ENCODE measurements around the gene DLGAP3. TPM values are rescaled to one million over a fixed set of nuclear protein-coding genes. Genes with fewer than 3 reads are reported as not detected.

The DLGAP3 gene
- total RNA-seq, 2 donors from 2014 or later, result 0.55 to 0.75 TPM

DNA sequence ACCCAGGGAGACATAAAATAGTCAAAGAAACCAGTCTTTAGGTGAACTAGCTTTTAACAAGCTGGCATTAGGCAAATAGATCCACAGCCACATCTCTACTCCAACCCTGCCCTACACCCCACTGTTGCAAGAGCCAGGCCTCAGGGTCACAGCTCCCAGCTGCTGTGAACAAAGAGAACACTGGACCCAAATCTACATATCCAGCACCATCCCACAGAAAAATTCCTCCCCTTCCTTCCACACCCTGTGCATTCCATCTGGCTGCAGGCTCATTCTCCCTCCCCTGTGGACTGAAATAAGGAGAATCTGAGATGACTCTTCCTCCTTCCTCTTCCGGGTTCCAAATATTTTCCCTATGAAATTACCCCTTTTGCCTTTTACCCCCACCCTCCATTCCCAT, 23.2 kb downstream of the DLGAP3 start:
- no peak for ATAC-seq
- no peaks in the 10 kb centered on the region for H3K9me3 ChIP-seq (ENCODE audit: control insufficient read depth, low read length, poor library complexity, severe bottlenecking)
- H3K4me3 Mint-ChIP-seq, result no peak overlapping the region
- H3K27me3 Mint-ChIP-seq, result peaks cover 33% of the 10 kb centered on the region
- H3K36me3 Mint-ChIP-seq (ENCODE audit: low read depth), result peaks cover 5% of the 10 kb centered on the region
- peaks cover 7% of the 10 kb centered on the region for H3K4me1 Mint-ChIP-seq
- no peak overlapping the region for H3K27ac Mint-ChIP-seq
- DNase-seq, result no peak

- DNase-seq (no peak), ATAC-seq (no peak)
- H3K4me1 Mint-ChIP-seq, result peaks cover 7% of the 10 kb centered on the region
- H3K27me3 Mint-ChIP-seq, result peaks cover 44% of the 10 kb centered on the region
- no peaks in the 10 kb centered on the region for H3K9me3 ChIP-seq (ENCODE audit: control insufficient read depth, low read length, poor library complexity, severe bottlenecking)
- no peak overlapping the region for H3K27ac Mint-ChIP-seq
- H3K36me3 Mint-ChIP-seq (ENCODE audit: low read depth), result peaks cover 10% of the 10 kb centered on the region
- no peak overlapping the region for H3K4me3 Mint-ChIP-seq
Measured at GRCh38 chr1:34905098-34905459, 24.4 kb downstream of the DLGAP3 start.

- peaks cover 7% of the 10 kb centered on the region for H3K4me1 Mint-ChIP-seq
- no peak overlapping the region for H3K4me3 Mint-ChIP-seq
- no peak for ATAC-seq
- DNase-seq, result no peak
- H3K27ac Mint-ChIP-seq, result no peak overlapping the region
- H3K27me3 Mint-ChIP-seq, result peaks cover 47% of the 10 kb centered on the region
- H3K36me3 Mint-ChIP-seq (ENCODE audit: low read depth), result peaks cover 10% of the 10 kb centered on the region
- no peaks in the 10 kb centered on the region for H3K9me3 ChIP-seq (ENCODE audit: control insufficient read depth, low read length, poor library complexity, severe bottlenecking)
Measured at GRCh38 chr1:34904236-34905097, 25.0 kb downstream of the DLGAP3 start.

DNA sequence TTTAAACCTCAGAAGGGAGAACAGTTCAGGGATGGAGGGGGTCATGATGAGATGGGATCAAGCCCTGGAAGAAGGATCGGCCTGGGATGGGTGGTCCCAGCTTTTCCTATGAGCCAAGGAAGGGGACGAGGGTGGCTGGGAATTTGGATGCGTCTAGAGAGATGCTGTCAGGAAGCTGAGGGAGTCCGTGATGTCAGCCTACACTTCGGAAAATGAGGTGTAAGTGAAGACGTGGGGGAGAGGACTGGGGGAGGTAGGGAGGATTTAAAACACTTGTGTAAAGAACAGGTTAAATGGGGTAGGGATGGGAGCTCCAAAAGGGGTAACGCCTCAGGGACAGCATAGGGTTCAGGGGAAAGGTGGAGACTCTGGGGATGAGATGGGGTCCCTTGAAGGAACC, 27.5 kb downstream of the DLGAP3 start:
- peaks cover 10% of the 10 kb centered on the region for H3K36me3 Mint-ChIP-seq (ENCODE audit: low read depth)
- H3K4me3 Mint-ChIP-seq, result no peak overlapping the region
- no peaks in the 10 kb centered on the region for H3K9me3 ChIP-seq (ENCODE audit: control insufficient read depth, low read length, poor library complexity, severe bottlenecking)
- DNase-seq (no peak), ATAC-seq (no peak)
- peaks cover 40% of the 10 kb centered on the region for H3K27me3 Mint-ChIP-seq
- H3K4me1 Mint-ChIP-seq, result peaks cover 19% of the 10 kb centered on the region
- H3K27ac Mint-ChIP-seq, result no peak overlapping the region

DNA sequence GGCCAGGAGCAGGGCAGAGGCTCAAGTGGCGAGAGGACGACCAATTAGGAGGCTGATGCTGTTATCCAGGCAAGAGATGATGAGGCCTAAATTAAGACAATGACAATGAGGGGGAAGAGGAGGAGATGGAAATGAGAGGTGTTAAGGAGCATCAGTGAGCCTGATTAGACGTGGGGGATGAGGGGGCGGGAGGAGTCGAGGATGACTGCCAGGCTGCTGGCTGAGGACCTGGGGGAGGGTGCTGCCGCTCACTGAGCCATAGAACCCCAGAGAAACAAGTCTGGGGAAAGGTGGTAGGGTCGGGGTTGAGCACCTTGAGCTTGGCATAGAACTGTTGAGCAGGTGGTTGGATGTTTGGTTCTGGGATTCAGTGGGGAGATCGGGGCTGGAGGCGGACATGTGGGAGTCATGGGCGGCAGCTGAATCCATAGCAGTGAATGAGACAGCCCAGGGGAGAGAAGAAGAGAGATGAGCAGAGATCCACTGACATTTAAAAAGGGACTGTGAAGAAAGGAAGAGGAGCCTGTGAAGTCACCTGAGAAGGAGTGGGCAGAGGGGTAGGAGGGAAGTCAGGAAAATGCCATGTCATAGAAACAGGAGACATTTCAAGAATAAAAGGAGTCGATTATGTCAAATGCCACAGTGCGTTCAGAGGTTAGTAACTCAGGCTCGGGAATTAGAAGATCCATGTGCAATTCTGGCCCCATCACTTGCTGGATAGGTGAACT, 28.5 kb downstream of the DLGAP3 start:
- DNase-seq (no peak), ATAC-seq (no peak)
- H3K27ac Mint-ChIP-seq, result no peak overlapping the region
- peaks cover 10% of the 10 kb centered on the region for H3K36me3 Mint-ChIP-seq (ENCODE audit: low read depth)
- H3K27me3 Mint-ChIP-seq, result peaks cover 36% of the 10 kb centered on the region
- H3K4me3 Mint-ChIP-seq, result no peak overlapping the region
- peaks cover 19% of the 10 kb centered on the region for H3K4me1 Mint-ChIP-seq
- H3K9me3 ChIP-seq (ENCODE audit: control insufficient read depth, low read length, poor library complexity, severe bottlenecking), result no peaks in the 10 kb centered on the region

DNA sequence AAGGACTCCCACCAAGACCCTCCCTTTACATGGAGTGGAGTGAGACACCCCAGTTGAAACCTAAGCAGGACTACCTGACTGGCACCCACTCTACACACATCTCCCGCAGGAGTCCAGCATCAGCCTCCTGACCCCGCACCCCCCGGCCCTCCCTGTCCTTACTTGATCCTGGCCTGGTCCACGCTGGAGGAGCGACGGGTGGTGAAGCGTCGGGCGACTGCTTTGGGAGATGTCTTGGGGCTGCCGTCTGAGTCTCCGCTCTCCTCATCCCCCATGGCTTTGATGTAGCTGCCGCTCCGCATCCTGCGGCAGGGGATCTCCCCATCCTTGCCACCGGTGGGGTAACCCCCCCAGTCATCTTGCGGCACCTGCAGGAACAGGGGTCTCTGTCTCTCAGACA, 29.5 kb downstream of the DLGAP3 start:
- H3K27me3 Mint-ChIP-seq, result peaks cover 36% of the 10 kb centered on the region
- H3K4me1 Mint-ChIP-seq, result peaks cover 19% of the 10 kb centered on the region
- no peaks in the 10 kb centered on the region for H3K9me3 ChIP-seq (ENCODE audit: control insufficient read depth, low read length, poor library complexity, severe bottlenecking)
- DNase-seq, result no peak
- H3K27ac Mint-ChIP-seq, result no peak overlapping the region
- no peak for ATAC-seq
- peaks cover 10% of the 10 kb centered on the region for H3K36me3 Mint-ChIP-seq (ENCODE audit: low read depth)
- H3K4me3 Mint-ChIP-seq, result no peak overlapping the region

- Mint-ChIP-seq H3K27ac (no peak overlapping the region), H3K4me3 (no peak overlapping the region), H3K4me1 (peaks cover 19% of the 10 kb centered on the region), H3K36me3 (ENCODE audit: low read depth) (peaks cover 10% of the 10 kb centered on the region), H3K27me3 (peaks cover 36% of the 10 kb centered on the region)
- no peak for ATAC-seq
- no peaks in the 10 kb centered on the region for H3K9me3 ChIP-seq (ENCODE audit: control insufficient read depth, low read length, poor library complexity, severe bottlenecking)
- no peak for DNase-seq
Measured at GRCh38 chr1:34899471-34899870, 30.0 kb downstream of the DLGAP3 start.

GRCh38 chr1:34898330-34898761, 31.1 kb downstream of the DLGAP3 start:
- Mint-ChIP-seq H3K4me1 (peaks cover 19% of the 10 kb centered on the region), H3K36me3 (ENCODE audit: low read depth) (peaks cover 10% of the 10 kb centered on the region), H3K4me3 (no peak overlapping the region), H3K27me3 (peaks cover 30% of the 10 kb centered on the region), H3K27ac (peak overlapping the region; percentile 41)
- ATAC-seq (no peak), DNase-seq (no peak)
- no peaks in the 10 kb centered on the region for H3K9me3 ChIP-seq (ENCODE audit: control insufficient read depth, low read length, poor library complexity, severe bottlenecking)

GRCh38 chr1:34896612-34897011, 32.8 kb downstream of the DLGAP3 start:
- DNase-seq (no peak), ATAC-seq (no peak)
- H3K4me3 Mint-ChIP-seq, result no peak overlapping the region
- peaks cover 14% of the 10 kb centered on the region for H3K4me1 Mint-ChIP-seq
- H3K9me3 ChIP-seq (ENCODE audit: control insufficient read depth, low read length, poor library complexity, severe bottlenecking), result no peaks in the 10 kb centered on the region
- peaks cover 6% of the 10 kb centered on the region for H3K36me3 Mint-ChIP-seq (ENCODE audit: low read depth)
- peaks cover 17% of the 10 kb centered on the region for H3K27me3 Mint-ChIP-seq
- H3K27ac Mint-ChIP-seq, result no peak overlapping the region

DNA sequence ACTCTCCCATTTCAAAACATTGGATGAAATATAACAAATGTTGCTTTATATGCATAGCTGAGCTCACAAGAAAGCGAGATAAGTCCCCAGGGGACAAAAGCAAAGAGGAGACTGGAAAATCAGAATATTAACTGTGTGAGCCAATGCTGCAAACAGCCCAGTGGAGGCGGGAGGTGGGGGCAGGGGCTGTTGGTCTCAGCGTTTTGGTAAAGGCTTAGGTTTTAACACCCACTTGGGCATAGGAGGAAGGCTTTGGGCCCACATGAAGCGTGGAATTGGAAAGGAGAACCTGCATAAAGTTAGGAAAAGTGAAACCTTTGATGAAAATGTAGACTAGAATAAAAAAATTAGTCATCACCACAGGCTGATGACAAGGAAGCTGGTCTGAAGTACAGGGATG, 39.7 kb downstream of the DLGAP3 start:
- no peaks in the 10 kb centered on the region for H3K9me3 ChIP-seq (ENCODE audit: control insufficient read depth, low read length, poor library complexity, severe bottlenecking)
- DNase-seq (no peak), ATAC-seq (no peak)
- Mint-ChIP-seq H3K4me3 (no peak overlapping the region), H3K27ac (no peak overlapping the region), H3K27me3 (peaks cover 32% of the 10 kb centered on the region), H3K36me3 (ENCODE audit: low read depth) (peaks cover 2% of the 10 kb centered on the region), H3K4me1 (peaks cover 4% of the 10 kb centered on the region)

- DNase-seq (no peak), ATAC-seq (no peak)
- H3K36me3 Mint-ChIP-seq (ENCODE audit: low read depth), result peaks cover 2% of the 10 kb centered on the region
- H3K27ac Mint-ChIP-seq, result no peak overlapping the region
- H3K4me1 Mint-ChIP-seq, result peaks cover 7% of the 10 kb centered on the region
- no peak overlapping the region for H3K4me3 Mint-ChIP-seq
- no peaks in the 10 kb centered on the region for H3K9me3 ChIP-seq (ENCODE audit: control insufficient read depth, low read length, poor library complexity, severe bottlenecking)
- H3K27me3 Mint-ChIP-seq, result peaks cover 45% of the 10 kb centered on the region
Measured at GRCh38 chr1:34887593-34887992, 41.9 kb downstream of the DLGAP3 start.

- peak; percentile 80 for ATAC-seq
- DNase-seq, result peak in 2 of 3 donors; percentile 29 to 32
- Mint-ChIP-seq H3K27ac (no peak overlapping the region), H3K27me3 (peaks cover 45% of the 10 kb centered on the region), H3K36me3 (ENCODE audit: low read depth) (peaks cover 2% of the 10 kb centered on the region), H3K4me3 (peak overlapping the region; percentile 85), H3K4me1 (peaks cover 7% of the 10 kb centered on the region)
- no peaks in the 10 kb centered on the region for H3K9me3 ChIP-seq (ENCODE audit: control insufficient read depth, low read length, poor library complexity, severe bottlenecking)
Measured at GRCh38 chr1:34885405-34886247, 43.8 kb downstream of the DLGAP3 start.

GRCh38 chr1:34884961-34885360, 44.5 kb downstream of the DLGAP3 start:
- Mint-ChIP-seq H3K27me3 (peaks cover 51% of the 10 kb centered on the region), H3K4me3 (peak overlapping the region; percentile 85), H3K4me1 (peaks cover 7% of the 10 kb centered on the region), H3K27ac (no peak overlapping the region), H3K36me3 (ENCODE audit: low read depth) (peaks cover 2% of the 10 kb centered on the region)
- no peaks in the 10 kb centered on the region for H3K9me3 ChIP-seq (ENCODE audit: control insufficient read depth, low read length, poor library complexity, severe bottlenecking)
- no peak for DNase-seq
- no peak for ATAC-seq
